NCI-H1092 (cell line): ENCODE measurements around the gene SLC34A2.

Source experiments
- DNase-seq: peaks from one replicate; lab custom pipeline; 2025; lab: John Stamatoyannopoulos, UW

The SLC34A2 gene

DNA sequence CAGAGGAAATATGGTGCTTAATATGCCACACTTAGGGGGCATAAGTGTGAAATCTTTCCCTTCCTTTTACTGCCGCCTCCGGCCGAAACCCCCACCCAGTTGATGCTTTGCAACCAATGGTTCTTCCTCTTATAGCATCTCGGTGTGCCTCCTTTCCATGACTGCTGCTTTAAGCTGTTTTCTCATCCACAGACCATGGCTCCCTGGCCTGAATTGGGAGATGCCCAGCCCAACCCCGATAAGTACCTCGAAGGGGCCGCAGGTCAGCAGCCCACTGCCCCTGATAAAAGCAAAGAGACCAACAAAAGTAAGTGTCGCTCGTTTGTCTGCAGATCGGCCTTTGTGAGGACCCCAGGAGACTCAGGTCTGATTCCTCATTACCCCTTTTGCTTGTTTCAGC, 6.7 kb downstream of the SLC34A2 start:
- DNase-seq = no peak

DNA sequence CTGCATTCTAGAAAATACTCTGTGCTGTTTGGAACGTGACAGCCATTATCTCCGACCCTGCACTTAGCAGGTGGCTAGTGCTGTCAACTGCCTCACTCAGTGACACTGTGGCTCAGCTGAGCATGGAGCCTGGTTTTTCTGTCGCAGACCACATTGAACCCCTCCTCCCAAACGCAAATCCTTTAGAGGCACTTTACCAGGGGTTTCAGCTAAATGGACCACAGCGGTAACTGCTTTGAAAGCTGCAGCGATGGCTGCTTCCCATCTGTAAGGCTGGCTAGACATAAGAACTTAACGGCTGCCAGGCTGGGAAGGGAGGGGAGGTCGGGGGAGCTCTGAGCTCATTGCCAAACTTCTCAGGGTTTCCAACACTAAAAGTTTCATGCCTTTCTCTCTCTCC, 8.1 kb downstream of the SLC34A2 start:
- DNase-seq = no peak

DNA sequence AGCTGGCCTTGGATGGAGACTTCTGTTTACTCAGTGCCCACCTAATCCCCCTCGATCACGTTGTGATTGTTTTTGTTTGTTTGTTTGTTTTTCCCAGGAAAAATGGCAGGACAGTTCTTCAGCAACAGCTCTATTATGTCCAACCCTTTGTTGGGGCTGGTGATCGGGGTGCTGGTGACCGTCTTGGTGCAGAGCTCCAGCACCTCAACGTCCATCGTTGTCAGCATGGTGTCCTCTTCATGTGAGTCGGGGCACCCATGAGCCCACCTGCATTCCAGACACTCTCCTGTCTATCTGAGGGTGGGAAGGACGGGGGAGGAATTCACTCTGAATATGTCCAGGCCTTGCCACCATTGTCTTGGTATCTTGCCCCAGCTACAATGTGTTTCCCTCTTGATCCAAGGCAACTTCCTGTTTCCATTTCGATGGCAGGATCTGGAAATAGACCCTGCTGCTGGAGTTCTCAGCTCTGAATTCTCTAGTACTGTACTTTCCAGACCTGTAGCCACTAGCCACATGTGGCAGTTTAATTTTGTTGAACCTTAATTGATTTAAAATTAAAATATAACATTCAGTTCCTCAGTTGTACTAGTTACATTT, 10.5 kb downstream of the SLC34A2 start:
- no peak for DNase-seq

DNA sequence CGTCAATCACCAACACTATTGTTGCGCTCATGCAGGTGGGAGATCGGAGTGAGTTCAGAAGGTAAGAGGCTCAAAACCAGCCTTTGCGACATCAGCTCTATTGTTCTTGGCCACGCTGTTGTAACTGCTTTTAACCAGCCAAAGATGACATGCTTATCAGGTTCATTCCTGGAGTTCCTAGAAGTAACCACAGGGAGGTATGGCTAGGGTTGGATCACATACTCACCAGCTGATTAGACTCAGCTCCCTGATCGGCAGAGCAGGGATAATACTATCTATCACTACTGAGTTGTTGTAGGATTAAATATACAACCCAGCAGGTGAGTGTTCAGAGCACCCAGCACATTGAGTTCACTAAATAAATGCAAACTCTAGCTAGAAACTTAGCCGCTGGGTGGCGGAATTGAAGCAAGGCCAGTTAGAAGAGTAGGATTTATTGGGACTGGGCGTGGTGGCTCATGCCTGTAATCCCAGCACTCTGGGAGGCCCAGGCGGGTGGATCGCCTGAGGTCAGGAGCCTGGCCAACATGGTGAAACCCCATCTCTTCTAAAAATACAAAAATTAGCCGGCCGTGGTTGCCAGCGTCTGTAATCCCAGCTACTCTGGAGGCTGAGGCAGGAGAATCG, 12.4 kb downstream of the SLC34A2 start:
- no peak for DNase-seq

DNA sequence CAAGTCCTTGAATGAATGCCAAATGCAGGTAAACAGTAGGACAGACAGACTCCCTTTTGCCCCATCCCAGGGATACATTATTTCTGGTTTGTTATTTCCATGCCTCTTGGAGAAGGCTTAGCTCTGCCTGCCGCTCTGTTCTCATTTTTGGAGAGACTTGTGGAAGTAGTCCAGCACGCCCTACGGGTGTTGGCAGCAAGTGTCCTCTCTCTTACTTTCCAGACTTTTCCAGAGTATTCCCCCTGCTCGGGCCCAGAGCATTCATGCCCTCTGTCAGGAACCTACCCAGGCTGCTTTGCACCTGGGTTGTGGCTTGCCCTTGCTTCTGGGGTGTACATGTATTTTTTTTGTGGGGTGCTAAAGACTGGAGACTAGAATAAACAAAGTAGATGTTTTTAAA, 15.3 kb downstream of the SLC34A2 start:
- no peak for DNase-seq

- no peak for DNase-seq
Measured at GRCh38 chr4:25672756-25673155, 17.1 kb downstream of the SLC34A2 start.

GRCh38 chr4:25674386-25674785, 18.7 kb downstream of the SLC34A2 start:
- DNase-seq = no peak

GRCh38 chr4:25676221-25676620, 20.6 kb downstream of the SLC34A2 start:
- DNase-seq = no peak

GRCh38 chr4:25677157-25677556, 21.5 kb downstream of the SLC34A2 start:
- DNase-seq = no peak

DNA sequence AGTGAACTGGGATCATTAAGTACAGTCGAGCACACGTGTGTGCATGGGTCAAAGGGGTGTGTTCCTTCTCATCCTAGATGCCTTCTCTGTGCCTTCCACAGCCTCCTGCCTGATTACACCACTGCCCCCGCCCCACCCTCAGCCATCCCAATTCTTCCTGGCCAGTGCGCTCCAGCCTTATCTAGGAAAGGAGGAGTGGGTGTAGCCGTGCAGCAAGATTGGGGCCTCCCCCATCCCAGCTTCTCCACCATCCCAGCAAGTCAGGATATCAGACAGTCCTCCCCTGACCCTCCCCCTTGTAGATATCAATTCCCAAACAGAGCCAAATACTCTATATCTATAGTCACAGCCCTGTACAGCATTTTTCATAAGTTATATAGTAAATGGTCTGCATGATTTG, 22.3 kb downstream of the SLC34A2 start:
- DNase-seq = no peak

GRCh38 chr4:25687773-25688172, 32.1 kb downstream of the SLC34A2 start:
- DNase-seq = no peak

- DNase-seq = no peak
Measured at GRCh38 chr4:25694466-25694865, 38.8 kb downstream of the SLC34A2 start.

DNA sequence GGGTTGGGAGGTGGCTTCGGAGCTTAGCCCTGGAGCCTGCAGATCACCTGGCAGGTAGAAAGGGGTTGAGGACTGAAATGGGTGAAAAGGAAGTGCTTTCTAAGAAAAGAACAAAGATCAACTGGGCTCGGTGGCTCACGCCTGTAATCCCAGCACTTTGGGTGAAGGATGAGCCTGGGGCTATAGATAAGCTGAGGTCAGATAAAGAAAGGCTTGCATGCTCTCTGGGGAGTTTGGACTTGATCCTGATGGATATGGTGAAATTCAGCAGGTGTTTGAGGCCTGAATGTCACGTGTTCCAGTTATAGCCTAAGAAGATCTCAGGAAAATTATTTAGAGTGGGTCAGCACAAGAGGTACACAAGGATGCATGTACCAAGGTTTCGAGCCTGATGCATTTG, 40.8 kb downstream of the SLC34A2 start:
- DNase-seq = no peak

- DNase-seq = no peak
Measured at GRCh38 chr4:25697516-25697915, 41.9 kb downstream of the SLC34A2 start.

- no peak for DNase-seq
Measured at GRCh38 chr4:25700661-25701060, 45.0 kb downstream of the SLC34A2 start.

DNA sequence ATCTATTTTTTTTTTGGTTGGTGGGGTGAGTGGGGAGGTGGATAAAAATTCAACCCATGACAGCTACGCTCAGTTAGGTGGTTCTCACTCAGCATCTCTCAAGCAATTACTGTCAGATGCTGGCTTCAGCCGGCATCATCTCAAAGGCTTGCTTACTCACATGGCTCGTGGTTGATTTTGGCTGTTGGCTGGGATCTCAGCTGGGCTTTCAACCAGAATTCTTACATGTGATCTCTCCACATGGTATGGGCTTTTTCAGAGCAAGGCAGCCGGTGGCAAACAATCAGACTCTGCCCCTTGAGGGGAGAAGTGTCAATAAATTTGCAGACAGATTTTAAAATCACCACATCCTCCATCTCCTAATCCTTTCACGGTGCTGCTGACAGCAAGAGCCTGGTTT, 47.2 kb downstream of the SLC34A2 start:
- DNase-seq = peak; percentile 78

DNA sequence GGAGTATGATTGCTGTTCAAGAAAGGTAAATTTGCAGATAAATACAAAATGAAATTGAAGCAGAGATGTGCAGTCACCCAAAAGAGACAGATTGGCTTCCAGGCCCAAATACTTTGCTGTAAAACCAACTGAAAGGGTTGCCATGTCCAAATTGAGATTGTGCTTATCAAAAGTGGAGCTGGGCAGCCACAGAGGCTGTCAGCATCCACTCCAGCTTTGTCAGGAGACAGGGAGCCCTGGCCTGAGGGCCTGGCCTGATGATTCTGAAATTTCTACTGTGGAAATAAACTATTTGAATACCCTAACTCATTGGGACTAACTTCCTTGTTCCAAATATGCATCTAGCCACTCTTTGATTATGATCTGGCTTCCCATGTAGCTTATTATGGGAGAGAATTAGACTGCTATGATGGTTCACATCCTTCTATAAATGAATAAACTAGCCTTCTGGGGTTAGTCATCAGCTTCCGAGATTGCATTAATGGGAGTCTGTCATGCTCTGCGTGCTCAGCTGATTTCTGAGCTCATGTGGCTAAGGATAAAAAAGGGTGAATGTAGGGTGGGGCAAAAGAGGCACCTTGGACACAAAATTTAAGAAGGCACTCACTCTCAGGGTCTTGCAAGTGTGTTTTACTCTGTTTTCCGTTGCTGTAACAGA, 48.2 kb downstream of the SLC34A2 start:
- DNase-seq = no peak

DNA sequence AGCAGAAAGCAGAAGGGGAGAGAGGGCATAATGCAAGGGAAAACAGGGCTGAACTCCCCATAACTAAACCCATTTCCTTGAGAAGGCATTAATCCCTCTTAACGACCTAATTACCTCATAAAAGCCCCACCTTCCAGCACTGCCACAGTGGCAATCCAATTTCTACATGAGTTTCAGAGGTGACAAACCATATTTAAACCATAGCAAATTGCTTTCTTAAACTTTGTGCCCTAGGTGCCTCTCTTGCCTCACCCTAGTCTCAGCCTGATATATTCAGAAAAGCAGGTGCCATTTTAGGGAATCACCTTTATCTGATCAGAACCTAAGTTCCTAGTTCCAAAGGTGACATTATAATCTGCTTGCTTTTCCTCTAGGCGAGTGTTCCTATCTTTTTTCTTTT, 48.9 kb downstream of the SLC34A2 start:
- DNase-seq = no peak

DNA sequence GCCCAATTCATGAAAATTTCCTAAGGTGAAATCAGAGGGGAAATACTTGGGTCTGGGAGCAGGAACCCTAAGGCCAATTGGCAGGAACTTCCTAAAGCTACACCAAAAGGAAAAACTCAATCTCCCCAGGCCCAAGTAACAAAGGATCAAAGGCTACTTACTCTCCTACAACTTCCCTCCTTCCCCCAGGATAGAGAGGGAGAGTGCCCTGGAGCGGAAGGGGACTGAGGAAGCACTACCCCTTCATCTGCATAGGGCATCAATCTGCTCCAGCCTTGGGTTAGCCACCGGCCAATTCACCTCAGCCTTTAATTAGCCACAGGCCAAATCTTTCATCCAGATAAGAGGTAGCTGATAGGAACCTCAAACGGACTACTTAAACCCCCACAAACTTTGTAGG, 55.0 kb downstream of the SLC34A2 start:
- no peak for DNase-seq

GRCh38 chr4:25712611-25713010, 57.0 kb downstream of the SLC34A2 start:
- DNase-seq = no peak

- DNase-seq = no peak
Measured at GRCh38 chr4:25713812-25714211, 58.2 kb downstream of the SLC34A2 start.

GRCh38 chr4:25722964-25723363, 67.3 kb downstream of the SLC34A2 start:
- no peak for DNase-seq

- DNase-seq = no peak
Measured at GRCh38 chr4:25723409-25723808, 67.8 kb downstream of the SLC34A2 start.

DNA sequence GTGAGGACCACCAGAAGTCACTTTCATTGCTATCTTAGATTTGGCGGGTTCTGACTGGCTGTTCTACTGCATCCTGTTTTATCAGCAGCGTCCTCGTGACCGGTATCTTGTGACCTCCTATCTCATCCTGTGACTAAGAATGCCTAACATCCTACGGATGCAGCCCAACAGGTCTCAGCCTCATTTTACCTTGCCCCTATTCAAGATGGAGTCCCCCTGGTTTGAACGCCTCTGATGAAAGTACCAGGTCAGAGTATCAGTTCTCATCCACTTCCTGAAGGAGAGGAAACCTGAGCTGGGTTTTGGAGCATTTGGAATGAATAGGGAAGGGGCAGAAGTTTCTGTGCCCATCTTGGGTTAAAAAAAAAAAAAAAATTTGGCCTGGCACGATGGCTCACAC, 70.2 kb downstream of the SLC34A2 start:
- no peak for DNase-seq
